HFFc6 (cell line): ENCODE measurements around the gene GNAO1. TPM values are rescaled to one million over a fixed set of nuclear protein-coding genes. Genes with fewer than 3 reads are reported as not detected.

Experiments used
- DNase-seq: peaks from one replicate; pipeline ENCODE4 v3.0.0-alpha.2; 2018
- H3K27ac Mint-ChIP-seq: 2 replicates; pipeline ENCODE4 v1.8.0; 2020; ENCODE audit warnings: mild to moderate bottlenecking, mixed read lengths
- H3K27me3 Mint-ChIP-seq: 2 replicates; pipeline ENCODE4 v1.8.0; 2021; ENCODE audit warnings: mild to moderate bottlenecking, moderate library complexity, mixed read lengths; ENCODE audit not compliant: insufficient read depth
- H3K36me3 Mint-ChIP-seq: 2 replicates; pipeline ENCODE4 v1.8.0; 2021; ENCODE audit warnings: low read depth, mixed read lengths
- H3K4me1 Mint-ChIP-seq: 2 replicates; pipeline ENCODE4 v1.8.0; 2020; ENCODE audit warnings: low read depth, mixed read lengths
- H3K4me3 Mint-ChIP-seq: 2 replicates; pipeline ENCODE4 v1.8.0; 2020; ENCODE audit warnings: mild to moderate bottlenecking, moderate library complexity, mixed read lengths
- H3K9me3 Mint-ChIP-seq: 2 replicates; pipeline ENCODE4 v1.8.0; 2020; ENCODE audit warnings: mild to moderate bottlenecking, mixed read lengths
- CTCF ChIP-seq: fragments of 200-600 bp; sonication (generic); IDR thresholded peaks from 2 replicates; pipeline ENCODE4 v1.5.0; 2021; ENCODE audit warnings: antibody characterized with exemption, mild to moderate bottlenecking
- total RNA-seq, 6 experiments: library from RNA; stranded (reverse); fragmentation: NEBNext Ultra II Directional; extraction: Animal tissue kit (Norgen Biotek cat#: 25700); gene quantifications; 2 replicates in 1 of 6; 3 replicates in 5 of 6; pipeline ENCODE4 v1.2.3, GENCODE V29; 2021

Gene GNAO1
- total RNA-seq, 6 experiments from 2014 or later = 0.07 to 0.48 (median 0.37) TPM; not detected in 1

DNA sequence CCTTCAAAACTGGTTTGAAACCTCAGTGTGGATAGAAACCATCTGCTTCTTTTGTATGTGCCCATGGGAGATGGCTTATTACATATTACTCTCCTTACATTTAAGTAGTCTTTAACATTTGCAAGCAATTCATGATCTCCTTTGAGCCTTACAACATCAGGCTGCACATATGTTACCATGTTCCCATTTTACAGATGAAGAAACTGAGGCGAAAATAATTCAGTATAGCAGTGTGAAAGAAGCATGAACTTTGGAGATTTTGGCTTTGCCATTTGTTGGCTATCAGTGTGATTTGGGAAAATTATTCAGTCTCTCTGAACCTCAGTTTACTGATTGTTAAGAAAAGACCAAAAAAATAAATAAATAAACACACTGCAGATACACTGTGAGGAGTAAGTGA, 15.7 kb downstream of the GNAO1 start:
- no peak for TF ChIP-seq CTCF
- no peak for DNase-seq
- H3K27ac Mint-ChIP-seq = no peak overlapping the region
- H3K9me3 Mint-ChIP-seq = no peaks in the 10 kb centered on the region
- no peak overlapping the region for H3K4me3 Mint-ChIP-seq
- peaks cover 9% of the 10 kb centered on the region for H3K27me3 Mint-ChIP-seq
- no peaks in the 10 kb centered on the region for H3K36me3 Mint-ChIP-seq
- no peaks in the 10 kb centered on the region; the same call in 1 of the 2 replicates for H3K4me1 Mint-ChIP-seq

DNA sequence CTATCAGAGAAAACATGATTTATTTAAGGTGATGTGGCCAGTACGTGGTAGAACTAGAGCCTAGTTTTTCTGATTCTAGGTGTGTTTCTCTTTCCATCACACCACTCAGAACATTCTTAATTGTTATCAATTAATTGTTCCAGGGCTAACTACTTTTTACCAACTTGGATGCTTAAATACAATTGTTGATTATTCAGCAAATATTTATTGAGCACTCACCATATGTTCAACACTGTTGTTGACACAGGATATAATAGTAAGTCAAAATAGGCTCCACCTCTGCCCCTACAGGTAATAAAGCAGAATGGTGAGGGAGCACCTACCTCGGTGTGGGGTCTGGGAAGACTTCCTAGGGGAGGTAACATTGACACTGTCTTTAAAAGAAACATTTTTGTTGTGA, 16.1 kb downstream of the GNAO1 start:
- H3K4me3 Mint-ChIP-seq = no peak overlapping the region
- TF ChIP-seq CTCF = no peak
- no peak overlapping the region for H3K27ac Mint-ChIP-seq
- DNase-seq = no peak
- H3K36me3 Mint-ChIP-seq = no peaks in the 10 kb centered on the region
- H3K27me3 Mint-ChIP-seq = peaks cover 11% of the 10 kb centered on the region
- H3K4me1 Mint-ChIP-seq = peaks cover 4% of the 10 kb centered on the region; the same call in 1 of the 2 replicates
- no peaks in the 10 kb centered on the region for H3K9me3 Mint-ChIP-seq

- no peak for DNase-seq
- H3K4me3 Mint-ChIP-seq = no peak overlapping the region
Observed at GRCh38 chr16:56211435-56211981, 20.2 kb downstream of the GNAO1 start.

GRCh38 chr16:56212144-56212543, 20.9 kb downstream of the GNAO1 start:
- no peak for DNase-seq
- no peaks in the 10 kb centered on the region for H3K9me3 Mint-ChIP-seq
- H3K27me3 Mint-ChIP-seq = peaks cover 14% of the 10 kb centered on the region
- TF ChIP-seq CTCF = no peak
- no peak overlapping the region for H3K27ac Mint-ChIP-seq
- H3K4me1 Mint-ChIP-seq = peaks cover 5% of the 10 kb centered on the region; the same call in 1 of the 2 replicates
- no peaks in the 10 kb centered on the region for H3K36me3 Mint-ChIP-seq
- H3K4me3 Mint-ChIP-seq = no peak overlapping the region

More at GRCh38 chr16:56211435-56211981, 20.2 kb downstream of the GNAO1 start:
- TF ChIP-seq CTCF = no peak
- peaks cover 14% of the 10 kb centered on the region for H3K27me3 Mint-ChIP-seq
- no peaks in the 10 kb centered on the region for H3K9me3 Mint-ChIP-seq
- H3K4me1 Mint-ChIP-seq = peaks cover 5% of the 10 kb centered on the region; the same call in 1 of the 2 replicates
- H3K27ac Mint-ChIP-seq = no peak overlapping the region
- H3K36me3 Mint-ChIP-seq = no peaks in the 10 kb centered on the region

- Mint-ChIP-seq H3K4me1 (no peaks in the 10 kb centered on the region), H3K36me3 (no peaks in the 10 kb centered on the region), H3K27me3 (peaks cover 9% of the 10 kb centered on the region), H3K27ac (no peak overlapping the region), H3K4me3 (no peak overlapping the region), H3K9me3 (no peaks in the 10 kb centered on the region)
- DNase-seq = no peak
- TF ChIP-seq CTCF = no peak
Observed at GRCh38 chr16:56221995-56222394, 30.7 kb downstream of the GNAO1 start.
